Measurements from ENCODE around the gene CDC20. TPM values are rescaled to one million over a fixed set of nuclear protein-coding genes. Genes with fewer than 3 reads are reported as not detected.

Gene CDC20
- total RNA-seq, 1 experiment from 2014 or later: 304 TPM

- no peak for DNase-seq (ENCODE audit: low spot score)
These were observed 28.6 kb upstream of the CDC20 start for GRCh38 chr1:43329995-43330751.

- DNase-seq (ENCODE audit: low spot score): no peak
These were observed 27.1 kb upstream of the CDC20 start for GRCh38 chr1:43331688-43332087.

GRCh38 chr1:43334453-43335205 lies 24.2 kb upstream of the CDC20 start:
- DNase-seq (ENCODE audit: low spot score): no peak

- DNase-seq (ENCODE audit: low spot score): no peak
These were observed 21.2 kb upstream of the CDC20 start, which contains the start of gene MPL for GRCh38 chr1:43337588-43337987. Gene MPL, plus strand, starts transcription at chr1:43337818. Its CDS starts 31 bp downstream, at chr1:43337849.

- no peak for DNase-seq (ENCODE audit: low spot score)
These were observed 20.8 kb upstream of the CDC20 start for GRCh38 chr1:43338001-43338400.

GRCh38 chr1:43339584-43340232 lies 19.1 kb upstream of the CDC20 start:
- DNase-seq (ENCODE audit: low spot score): no peak

- no peak for DNase-seq (ENCODE audit: low spot score)
These were observed 18.2 kb upstream of the CDC20 start for GRCh38 chr1:43340559-43340958.

GRCh38 chr1:43344267-43344850 lies 14.4 kb upstream of the CDC20 start:
- no peak for DNase-seq (ENCODE audit: low spot score)

GRCh38 chr1:43345120-43345519 lies 13.7 kb upstream of the CDC20 start:
- peak; percentile 45 for DNase-seq (ENCODE audit: low spot score)

- DNase-seq (ENCODE audit: low spot score): no peak
These were observed 12.1 kb upstream of the CDC20 start for GRCh38 chr1:43346636-43347035.

GRCh38 chr1:43348343-43348808 lies 10.4 kb upstream of the CDC20 start:
- DNase-seq (ENCODE audit: low spot score): no peak

- DNase-seq (ENCODE audit: low spot score): peak; percentile 95
These were observed 9.8 kb upstream of the CDC20 start for GRCh38 chr1:43348809-43349593.

- DNase-seq (ENCODE audit: low spot score): no peak
These were observed 9.0 kb upstream of the CDC20 start for GRCh38 chr1:43349594-43350306.

GRCh38 chr1:43350976-43351375 lies 7.8 kb upstream of the CDC20 start:
- no peak for DNase-seq (ENCODE audit: low spot score)

GRCh38 chr1:43351421-43352350 lies 7.1 kb upstream of the CDC20 start:
- no peak for DNase-seq (ENCODE audit: low spot score)

- no peak for DNase-seq (ENCODE audit: low spot score)
These were observed 6.5 kb upstream of the CDC20 start for GRCh38 chr1:43352351-43352705.

- no peak for DNase-seq (ENCODE audit: low spot score)
These were observed 5.9 kb upstream of the CDC20 start for GRCh38 chr1:43352881-43353280.

GRCh38 chr1:43354471-43354870 lies 4.3 kb upstream of the CDC20 start:
- DNase-seq (ENCODE audit: low spot score): no peak

- no peak for DNase-seq (ENCODE audit: low spot score)
These were observed 3.8 kb upstream of the CDC20 start for GRCh38 chr1:43354936-43355335.

All from HT-29 (cell line).